T-helper 2 cell treated with Interferon-gamma antibody and Interleukin-4, amounts not matched to agents 100 ng/mL and 5 ng/mL, for 36 hours (primary cell): ENCODE results near the gene CHMP6. TPM values are rescaled to one million over a fixed set of nuclear protein-coding genes. Genes with fewer than 3 reads are reported as not detected.
"Not testable (repeated sequence)": the region's sequence is repeated elsewhere in the genome, so short reads cannot be mapped to it uniquely, and the experiment has no call there.

Source experiments
- intact Hi-C: fragments of 100-400 bp; cut with micrococcal nuclease; formaldehyde crosslinking; loops from one replicate; pipeline ENCODE4 v1.15.1; 2023
- total RNA-seq: library from RNA; stranded (reverse); gene quantifications from 2 replicates; pipeline ENCODE4 v1.2.3, GENCODE V29; 2022

CHMP6 gene
- total RNA-seq, 1 donor from 2014 or later, result 39.6 TPM

GRCh38 chr17:81027591-81028505 lies 36.2 kb downstream of the CHMP6 start:
- intact Hi-C loops, result no loop called here

DNA sequence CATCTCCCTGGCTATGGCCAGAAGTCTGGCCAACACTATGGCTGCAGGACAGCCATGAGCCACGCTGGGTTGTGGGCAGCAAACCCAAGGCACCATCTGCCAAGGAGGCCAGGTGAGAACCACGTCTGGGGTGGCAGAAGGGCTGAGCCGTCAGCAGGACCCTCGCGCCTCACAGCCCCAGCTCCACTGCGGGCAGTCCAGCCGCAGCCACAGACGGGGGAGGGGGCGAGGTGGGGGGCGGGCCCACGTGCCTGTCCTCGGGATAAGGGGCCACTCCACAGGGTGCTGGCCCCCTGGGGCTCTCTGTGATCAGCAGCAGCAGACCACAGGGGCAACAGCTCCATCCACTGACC lies 36.8 kb downstream of the CHMP6 start:
- intact Hi-C loops, result no loop called here

- intact Hi-C loops, result no loop called here
These were observed 38.2 kb downstream of the CHMP6 start for GRCh38 chr17:81029859-81030258.

- intact Hi-C loops, result not testable (repeated sequence)
These were observed 38.7 kb downstream of the CHMP6 start for GRCh38 chr17:81030312-81030711.

DNA sequence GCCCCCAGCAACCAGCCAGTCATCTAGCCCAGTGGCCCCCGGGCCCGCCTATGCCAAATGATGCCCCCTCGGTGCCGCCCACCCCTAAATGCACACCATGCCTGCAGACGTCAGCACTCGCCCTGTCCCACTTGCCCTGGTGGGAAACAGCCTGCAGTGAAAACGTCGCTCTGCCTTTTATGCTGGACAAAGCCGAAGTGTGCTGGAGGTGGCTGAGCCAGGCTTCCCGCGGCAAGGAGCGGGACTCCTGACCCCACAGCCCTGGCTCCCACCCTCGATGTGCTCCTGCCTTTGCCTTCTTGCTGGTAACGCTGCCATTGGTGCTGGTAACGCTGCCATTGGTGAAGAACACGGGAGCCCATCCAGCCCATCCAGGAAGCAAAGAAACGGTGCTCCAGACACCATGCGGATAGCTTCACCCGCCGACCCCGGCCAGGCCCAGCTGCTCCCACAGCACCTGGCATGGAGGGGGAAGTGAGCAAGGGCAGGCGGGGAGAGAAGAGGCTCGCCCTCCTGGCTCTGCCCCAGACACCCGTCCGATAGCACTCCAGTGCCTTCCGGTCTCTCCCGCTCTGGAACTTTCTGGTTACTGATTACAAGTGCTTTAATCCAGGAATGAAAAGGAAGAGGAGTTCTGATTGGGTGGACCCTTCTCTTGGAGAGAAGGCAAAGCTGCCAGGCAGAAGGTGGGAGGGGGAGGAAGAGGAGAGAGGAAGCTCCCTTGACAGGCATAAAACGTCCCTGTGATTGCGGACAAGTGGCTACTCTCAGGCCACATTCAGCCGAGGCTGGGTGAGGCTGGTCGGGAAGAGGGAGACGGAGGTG lies 39.3 kb downstream of the CHMP6 start:
- intact Hi-C loops, result no loop called here

- intact Hi-C loops, result no loop called here
These were observed 40.2 kb downstream of the CHMP6 start for GRCh38 chr17:81031566-81032550.

GRCh38 chr17:81032641-81033480 lies 41.2 kb downstream of the CHMP6 start:
- intact Hi-C loops, result no loop called here

- intact Hi-C loops, result no loop called here
These were observed 42.0 kb downstream of the CHMP6 start for GRCh38 chr17:81033535-81034167.

DNA sequence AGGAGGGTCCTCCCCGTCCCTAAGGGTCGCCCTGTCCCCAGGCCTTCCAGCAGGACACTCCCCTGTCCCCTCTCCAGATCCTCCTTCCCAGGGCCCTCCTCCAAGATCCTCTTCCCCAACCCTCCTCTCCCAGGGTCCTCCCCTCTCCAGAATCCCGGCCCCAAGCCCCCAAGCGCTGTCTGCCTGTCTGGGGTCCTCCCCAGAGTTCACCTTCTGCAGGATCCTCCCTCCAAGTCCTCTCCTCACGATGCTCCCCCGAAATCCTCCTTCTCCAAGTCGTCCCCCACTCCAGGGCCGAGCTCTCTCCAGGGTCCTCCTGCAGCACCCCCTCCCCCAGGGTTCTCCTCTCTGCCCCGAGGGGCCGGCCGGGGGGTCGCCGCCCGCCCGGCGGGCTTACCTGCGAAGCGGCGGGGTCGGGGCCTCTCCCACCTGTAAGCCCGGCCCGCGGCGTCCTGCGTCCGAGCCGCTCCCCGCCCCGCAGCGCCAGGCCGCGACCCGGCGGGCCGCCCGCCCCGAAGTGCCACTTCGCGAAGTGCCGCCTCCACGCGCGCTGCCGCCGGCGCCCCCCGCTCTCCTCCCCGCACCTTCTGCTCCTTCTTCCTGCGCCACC lies 42.6 kb downstream of the CHMP6 start:
- intact Hi-C loops, result no loop called here

DNA sequence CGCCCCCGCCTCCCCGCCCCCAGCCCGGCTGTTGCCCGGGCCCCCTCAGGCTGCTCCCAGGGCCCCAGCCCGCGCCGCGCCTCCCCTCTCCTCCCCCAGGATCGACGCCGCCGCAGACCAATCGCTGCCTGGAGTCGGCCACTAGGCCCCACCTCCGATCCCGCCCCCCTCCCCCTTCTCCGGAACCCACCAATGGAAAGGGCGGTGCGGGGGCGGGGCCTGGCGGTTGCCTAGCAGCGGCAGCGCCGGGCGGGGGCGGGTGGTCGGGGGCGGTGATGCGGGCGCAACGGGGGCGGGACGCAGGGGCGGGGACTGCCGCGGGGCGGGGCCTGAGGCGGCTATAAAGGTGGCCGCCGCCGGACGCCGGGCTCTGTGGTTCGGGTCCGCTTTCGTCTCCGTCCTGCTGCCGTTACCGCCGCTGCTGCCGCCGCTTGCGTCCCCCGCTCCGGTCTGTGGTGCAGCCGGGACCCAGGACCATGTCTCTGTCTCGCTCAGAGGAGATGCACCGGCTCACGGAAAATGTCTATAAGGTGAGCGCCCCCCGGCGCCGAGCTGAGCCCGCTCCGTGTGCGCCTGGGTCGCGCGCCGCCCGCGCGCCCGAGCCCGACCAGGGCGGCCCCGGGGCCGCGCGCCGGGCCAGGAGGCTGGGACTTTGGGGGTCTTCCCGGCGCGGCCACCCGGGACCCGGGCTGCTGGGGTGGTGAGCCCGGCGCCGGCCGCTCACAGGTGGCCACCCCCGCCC lies 43.3 kb downstream of the CHMP6 start, which contains the start of gene BAIAP2:
Gene BAIAP2 (plus strand): TSS at position 373 of the 742 bp plus-strand sequence. CDS start 104 bp downstream, at position 477.
- intact Hi-C loops, result loop anchor here (1.0 kb wide), 1 partner anchor 66 kb away; no protein-coding TSS in a partner anchor

DNA sequence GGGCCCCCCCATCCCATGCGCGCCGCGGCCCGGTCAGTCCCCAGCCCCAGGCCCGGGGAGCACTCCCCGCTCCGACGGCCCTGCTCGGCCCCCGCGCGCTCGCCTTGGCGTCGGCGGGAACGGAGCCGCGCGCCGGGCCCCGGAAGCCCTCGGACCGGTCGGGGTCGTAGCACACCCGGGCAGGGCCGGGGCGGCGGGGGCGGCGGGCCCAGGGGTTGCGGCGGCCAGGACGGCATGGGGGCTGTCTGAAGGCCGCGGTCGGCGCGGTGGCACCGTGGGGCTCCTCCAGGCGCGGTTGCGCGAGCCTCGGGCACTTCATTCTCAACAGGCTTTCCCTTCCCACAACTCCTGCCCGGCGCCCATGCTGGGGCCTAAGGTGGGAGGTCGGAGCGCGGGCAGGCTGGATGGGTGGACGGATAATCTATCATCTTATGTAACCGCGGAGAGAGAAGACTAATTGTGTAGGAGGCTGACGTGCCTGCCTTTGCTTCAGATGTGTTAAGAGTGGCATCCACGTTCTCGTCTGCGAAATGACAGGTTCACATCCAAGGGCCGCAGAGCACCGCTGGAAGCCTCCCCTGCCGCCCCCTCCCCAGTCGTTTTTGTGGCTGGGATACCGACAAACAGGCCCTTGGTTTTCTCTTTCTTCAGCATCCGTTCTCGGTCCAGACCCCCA lies 44.0 kb downstream of the CHMP6 start:
- intact Hi-C loops, result loop anchor here (1.0 kb wide), 1 partner anchor 66 kb away; no protein-coding TSS in a partner anchor

- intact Hi-C loops, result no loop called here
These were observed 44.7 kb downstream of the CHMP6 start for GRCh38 chr17:81036197-81036941.

DNA sequence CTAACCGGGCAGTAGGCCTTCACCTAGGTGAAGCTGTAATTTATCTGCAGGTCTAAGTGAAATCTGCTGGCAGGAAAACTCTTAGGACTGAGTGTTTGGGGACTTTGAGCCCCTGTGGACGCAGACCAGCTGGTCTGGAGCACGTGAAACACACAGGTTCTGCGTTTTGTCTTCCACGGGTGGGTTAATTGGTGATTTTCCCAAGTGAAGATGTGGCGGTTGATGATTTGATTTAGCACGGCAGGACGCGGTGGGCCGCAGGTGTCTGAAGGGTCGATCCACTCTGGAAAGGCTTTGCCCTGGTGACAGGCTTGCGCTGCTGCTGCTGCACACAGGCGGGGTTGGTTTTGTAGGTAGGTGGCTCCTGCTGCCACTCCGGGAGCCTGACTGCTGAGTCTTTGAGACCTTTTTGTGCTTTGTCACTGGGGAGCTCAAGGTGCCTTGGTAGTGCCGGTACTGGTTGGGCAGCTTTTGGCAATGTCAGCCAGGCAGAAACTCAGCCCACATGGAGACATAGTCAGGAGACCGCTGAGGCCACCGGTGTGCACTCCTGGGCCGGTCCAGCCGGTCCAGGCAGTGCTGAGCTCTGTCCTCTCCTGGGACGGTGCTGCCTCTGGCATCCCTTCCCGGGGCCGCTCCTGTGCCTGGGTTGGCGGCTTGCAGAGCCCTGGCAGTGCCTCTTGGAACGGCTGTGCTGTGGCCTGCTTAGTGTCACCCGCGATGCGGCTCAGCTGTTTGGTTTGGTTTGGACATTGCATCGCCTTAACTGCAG lies 45.6 kb downstream of the CHMP6 start:
- intact Hi-C loops, result no loop called here

GRCh38 chr17:81037798-81038733 lies 46.4 kb downstream of the CHMP6 start:
- intact Hi-C loops, result no loop called here

DNA sequence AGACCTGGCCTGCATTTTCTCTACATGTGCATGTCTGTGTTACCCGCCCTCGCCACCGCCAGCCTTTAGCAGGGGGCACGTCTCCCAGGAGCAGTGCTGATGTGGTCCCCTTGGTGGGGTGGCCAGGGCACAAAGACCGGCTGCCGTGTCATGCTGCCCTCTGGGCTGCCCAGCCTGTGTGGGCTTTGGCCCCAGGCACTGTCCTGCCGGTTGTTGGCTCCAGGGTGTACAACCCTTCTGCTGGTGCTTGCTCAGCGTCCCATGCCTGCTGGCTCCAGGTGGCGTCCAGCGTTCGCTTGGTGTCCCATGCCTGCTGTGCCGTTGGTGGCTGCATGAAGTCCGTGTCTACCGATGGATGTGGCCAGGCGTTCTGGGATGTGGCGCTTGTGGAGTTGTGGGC lies 47.5 kb downstream of the CHMP6 start:
- intact Hi-C loops, result no loop called here
